Colonic mucosa (tissue), 4 donors: ENCODE results near the gene MYO16. TPM values are rescaled to one million over a fixed set of nuclear protein-coding genes. Genes with fewer than 3 reads are reported as not detected.

Experiments used
- DNase-seq: peaks from one replicate; pipeline ENCODE4 v3.0.0-alpha.2; 2020
- H3K27ac ChIP-seq: fragments of 200-600 bp; one replicate; pipeline ENCODE4 v1.8.0; 2021
- H3K27me3 ChIP-seq: fragments of 200-600 bp; one replicate; pipeline ENCODE4 v1.8.0; 2021
- H3K36me3 ChIP-seq: fragments of 200-600 bp; one replicate; pipeline ENCODE4 v1.8.0; 2021
- H3K4me1 ChIP-seq: fragments of 200-600 bp; one replicate; pipeline ENCODE4 v1.8.0; 2021; ENCODE audit warnings: mild to moderate bottlenecking
- H3K4me3 ChIP-seq: fragments of 200-600 bp; one replicate; pipeline ENCODE4 v1.8.0; 2021
- H3K9ac ChIP-seq, 2 donors: one replicate each; pipeline ENCODE4 v1.7.0; 2013; ENCODE audit warnings: control low read depth in 2 of 2, low read depth in 2 of 2, low read length in 2 of 2
- H3K9me3 ChIP-seq: fragments of 200-600 bp; one replicate; pipeline ENCODE4 v1.8.0; 2021
- CTCF ChIP-seq: fragments of 200-600 bp; IDR thresholded peaks from one replicate; pipeline ENCODE4 v1.8.0; 2022; ENCODE audit warnings: antibody characterized with exemption, mild to moderate bottlenecking
- intact Hi-C: fragments of 100-400 bp; cut with DNase I; formaldehyde crosslinking; loops from one replicate; pipeline ENCODE4 v1.14.1; 2022
- total RNA-seq, 2 donors: library from RNA; stranded (reverse); fragmentation: NEBNext Ultra II Directional in 1 of 2; extraction: Animal tissue kit (Norgen Biotek cat#: 25700) in 1 of 2; gene quantifications; one replicate each; pipeline ENCODE4 v1.2.1, GENCODE V29; 2021
- donor health status: healthy.
- donor health status: DM: no; HTN: no; CAD: no.
- donor health status: DM: no; HTN: no; CAD: no.

The MYO16 gene
- total RNA-seq, 2 donors from 2014 or later = 0.05 TPM; not detected in 1

- DNase-seq = no peak
- H3K27ac ChIP-seq = no peak overlapping the region
Observed at GRCh38 chr13:109154146-109154545, 524.7 kb downstream of the MYO16 start.

DNA sequence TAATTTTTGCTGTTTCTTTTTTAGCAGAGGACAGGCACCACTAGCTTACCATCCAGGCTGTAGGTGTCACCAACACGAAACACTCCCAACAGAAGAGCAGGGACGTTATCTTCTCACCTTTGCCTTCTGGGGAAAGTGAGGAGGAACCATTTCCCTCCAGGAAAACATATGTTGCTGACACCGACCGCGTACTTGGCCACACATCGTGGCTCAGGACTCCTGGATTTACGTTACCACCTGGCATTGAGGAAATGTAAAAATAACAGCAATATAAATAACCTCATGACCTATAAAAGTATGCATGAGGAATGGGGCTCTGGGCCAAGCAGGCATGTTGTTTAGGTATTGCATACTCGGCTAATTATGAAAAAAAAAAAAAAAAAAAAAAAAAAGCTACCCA, 525.1 kb downstream of the MYO16 start:
- Histone ChIP-seq H3K27ac (no peak overlapping the region), H3K9ac (no peak overlapping the region), H3K4me1 (no peaks in the 10 kb centered on the region), H3K36me3 (no peaks in the 10 kb centered on the region), H3K27me3 (no peaks in the 10 kb centered on the region), H3K9me3 (no peaks in the 10 kb centered on the region), H3K4me3 (no peak overlapping the region)
- TF ChIP-seq CTCF = no peak
- intact Hi-C loops = no loop called here
- no peak for DNase-seq

More at GRCh38 chr13:109154146-109154545, 524.7 kb downstream of the MYO16 start:
- Histone ChIP-seq H3K9me3 (no peaks in the 10 kb centered on the region), H3K36me3 (no peaks in the 10 kb centered on the region), H3K9ac (no peak overlapping the region), H3K27me3 (no peaks in the 10 kb centered on the region), H3K4me3 (no peak overlapping the region), H3K4me1 (no peaks in the 10 kb centered on the region)
- intact Hi-C loops = no loop called here
- TF ChIP-seq CTCF = no peak

DNA sequence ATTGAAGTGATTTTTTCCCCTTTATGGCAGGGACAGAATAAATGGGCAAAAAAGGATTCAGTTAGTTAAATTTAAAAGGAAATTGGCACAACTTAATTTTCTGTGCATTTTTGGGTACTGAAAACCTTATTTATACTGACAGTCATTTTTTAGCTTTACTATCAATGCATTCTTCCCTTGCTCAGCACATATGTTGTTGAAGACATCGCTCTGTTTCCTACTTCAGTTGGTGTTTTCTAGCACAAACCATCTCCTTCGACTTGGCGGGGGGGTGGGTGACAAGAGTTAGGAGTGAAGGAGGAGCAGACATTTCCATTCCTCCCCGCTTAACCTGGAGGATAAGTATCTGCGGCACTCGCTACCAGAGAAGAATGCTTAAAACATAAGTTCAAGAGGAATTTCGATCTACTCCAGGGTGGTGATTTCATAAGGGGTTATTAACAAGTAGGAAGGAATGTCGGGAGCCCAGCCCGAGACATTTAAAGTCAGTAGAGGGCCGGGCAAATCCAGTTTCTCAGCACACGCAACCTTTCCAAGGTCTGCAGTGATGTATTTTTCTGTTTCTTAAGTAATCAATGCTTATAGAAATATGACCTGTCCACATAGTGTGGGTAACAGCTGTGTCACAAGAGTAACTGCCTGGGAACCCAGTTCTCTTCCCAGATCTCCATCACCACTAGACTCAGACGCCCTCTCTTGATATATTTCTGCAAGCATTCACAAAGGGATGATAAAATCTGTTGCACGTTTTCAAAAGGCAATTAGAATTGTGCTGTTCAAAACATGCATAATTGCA, 525.8 kb downstream of the MYO16 start:
- no peak overlapping the region for H3K27ac ChIP-seq
- no peak for TF ChIP-seq CTCF
- no peaks in the 10 kb centered on the region for H3K4me1 ChIP-seq
- no peaks in the 10 kb centered on the region for H3K9me3 ChIP-seq
- H3K27me3 ChIP-seq = no peaks in the 10 kb centered on the region
- no peak for DNase-seq
- no peak overlapping the region for H3K9ac ChIP-seq
- intact Hi-C loops = no loop called here
- no peaks in the 10 kb centered on the region for H3K36me3 ChIP-seq
- no peak overlapping the region for H3K4me3 ChIP-seq

DNA sequence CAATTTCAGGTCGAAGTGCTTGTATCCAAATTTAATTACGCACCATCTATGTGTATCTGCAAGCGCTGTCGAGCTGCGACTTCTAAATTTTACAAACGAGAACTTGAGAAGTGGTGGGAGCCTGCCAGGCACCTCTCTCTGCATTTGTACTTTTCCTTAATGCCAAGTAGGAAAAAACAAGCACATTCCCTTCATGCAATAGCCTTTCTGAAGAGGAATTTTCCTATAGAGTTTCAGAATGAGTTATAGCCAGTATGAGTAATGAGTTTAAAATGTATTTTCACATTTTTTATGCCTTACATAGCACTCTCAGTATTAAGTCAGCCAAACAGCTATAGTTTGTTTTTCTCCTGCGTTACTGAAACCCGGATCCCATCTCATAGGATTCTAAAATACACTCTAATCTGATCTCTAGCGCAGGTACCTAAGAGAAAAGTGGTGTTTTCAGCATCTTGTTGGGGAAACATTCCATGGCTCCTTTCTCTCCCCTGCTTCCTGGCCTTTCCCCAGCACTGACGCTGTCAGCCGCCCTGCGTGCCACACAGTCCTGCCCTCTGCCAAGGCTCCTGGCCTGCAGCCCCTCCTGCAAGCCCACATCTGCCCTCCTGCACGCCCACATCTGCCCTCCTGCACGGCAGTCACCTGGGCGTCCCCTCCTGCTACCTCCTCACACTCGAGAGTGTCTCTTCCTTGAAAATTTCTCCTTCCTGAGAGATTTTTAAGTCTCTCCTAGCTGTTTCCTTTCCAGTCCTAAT, 526.9 kb downstream of the MYO16 start:
- intact Hi-C loops = no loop called here

GRCh38 chr13:109157275-109157674, 527.9 kb downstream of the MYO16 start:
- H3K4me3 ChIP-seq = no peak overlapping the region
- H3K27ac ChIP-seq = no peak overlapping the region
- no peaks in the 10 kb centered on the region for H3K27me3 ChIP-seq
- no peak for TF ChIP-seq CTCF
- H3K9ac ChIP-seq = no peak overlapping the region
- no peak for DNase-seq
- no peaks in the 10 kb centered on the region for H3K36me3 ChIP-seq
- H3K4me1 ChIP-seq = no peaks in the 10 kb centered on the region
- H3K9me3 ChIP-seq = no peaks in the 10 kb centered on the region
- intact Hi-C loops = no loop called here

More for the DNA sequence above, 526.9 kb downstream of the MYO16 start:
- TF ChIP-seq CTCF = no peak
- no peaks in the 10 kb centered on the region for H3K4me1 ChIP-seq
- H3K36me3 ChIP-seq = no peaks in the 10 kb centered on the region
- no peaks in the 10 kb centered on the region for H3K27me3 ChIP-seq
- no peak overlapping the region for H3K27ac ChIP-seq
- H3K4me3 ChIP-seq = no peak overlapping the region
- DNase-seq = no peak
- H3K9ac ChIP-seq = no peak overlapping the region
- H3K9me3 ChIP-seq = no peaks in the 10 kb centered on the region
